K562 (cell line): ENCODE data around the gene F12. TPM values are rescaled to one million over a fixed set of nuclear protein-coding genes. Genes with fewer than 3 reads are reported as not detected.
A peak's percentile ranks its signal among the peaks of the same experiment; 100 is the strongest.

ENCODE experiments used
- MITF ChIP-seq: IDR thresholded peaks from 2 replicates; pipeline ENCODE4 v1.6.1; 2014; ENCODE audit warnings: antibody characterized with exemption
- MYNN ChIP-seq, 2 experiments: sonication (generic); formaldehyde crosslinking in 1 of 2; IDR thresholded peaks; 2 replicates each; pipeline versions ENCODE4 v1.5.0 to v1.6.1; 2016 to 2020; ENCODE audit warnings: antibody characterized with exemption in 1 of 2, missing genetic modification reagents in 1 of 2
- POLR2G ChIP-seq: fragments of 200-400 bp; formaldehyde crosslinking; IDR thresholded peaks from 2 replicates; pipeline ENCODE4 v1.6.1; 2017; ENCODE audit warnings: low read depth, mild to moderate bottlenecking, antibody characterized with exemption, low read length, moderate library complexity
- RB1 ChIP-seq: fragments of 450-650 bp; IDR thresholded peaks from 2 replicates; pipeline ENCODE4 v1.6.1; 2017; ENCODE audit warnings: low read depth, mild to moderate bottlenecking
- RBBP5 ChIP-seq: fragments of 200-600 bp; sonication (generic); IDR thresholded peaks from 2 replicates; pipeline ENCODE4 v1.6.1; 2012; ENCODE audit warnings: borderline replicate concordance, mild to moderate bottlenecking, low read length, control low read depth, inconsistent platforms; ENCODE audit not compliant: insufficient read depth, poor library complexity, severe bottlenecking
- SUPT5H ChIP-seq: fragments of 450-650 bp; IDR thresholded peaks from 2 replicates; pipeline ENCODE4 v1.6.1; 2016
- TFAP4 ChIP-seq: sonication (generic); formaldehyde crosslinking; IDR thresholded peaks from 2 replicates; pipeline ENCODE4 v1.8.0; 2022; ENCODE audit warnings: missing genetic modification reagents, mild to moderate bottlenecking, moderate library complexity, borderline replicate concordance
- ZBTB11 ChIP-seq, 3 experiments: fragments of 200-800 bp in 1 of 3; fragments of 250-450 bp in 1 of 3; fragments of 450-650 bp in 1 of 3; sonication (Bioruptor Pico) in 1 of 3; sonication (Bioruptor generic) in 1 of 3; formaldehyde crosslinking in 1 of 3; IDR thresholded peaks; 2 replicates each; pipeline versions ENCODE4 v1.6.1 to v1.8.0; 2016 to 2022; ENCODE audit warnings: mild to moderate bottlenecking in 2 of 3, missing genetic modification characterization in 2 of 3, missing compliant biosample characterization in 1 of 3, moderate library complexity in 1 of 3
- ZNF282 ChIP-seq: sonication (generic); formaldehyde crosslinking; IDR thresholded peaks from 2 replicates; pipeline ENCODE4 v1.8.1; 2023; ENCODE audit warnings: missing genetic modification reagents
- ZNF780A ChIP-seq: fragments of 250-450 bp; sonication (Bioruptor Pico); IDR thresholded peaks from 2 replicates; pipeline ENCODE4 v1.5.0; 2021; ENCODE audit warnings: mild to moderate bottlenecking
- ZNF79 ChIP-seq: fragments of 250-450 bp; sonication (Bioruptor Pico); IDR thresholded peaks from 2 replicates; pipeline ENCODE4 v1.4.0; 2020; ENCODE audit warnings: low read depth, mild to moderate bottlenecking, moderate library complexity
- polyA plus RNA-seq, 8 experiments: library from polyadenylated mRNA; depleted of rRNA in 4 of 8; stranded (reverse) in 5 of 8; unstranded in 3 of 8; fragments of >200 nt; fragmentation: Nextera tagmentation in 2 of 8; fragmentation: Illumina TruSeq in 1 of 8; extraction: Ambion mirVana in 2 of 8; extraction: Trizol in 1 of 8; gene quantifications; 2 replicates each; pipeline versions ENCODE4 v1.2.1 to v1.2.3, GENCODE V29; 2011 to 2014; ENCODE audit warnings: inconsistent platforms in 1 of 8, missing spikeins in 1 of 8
- total RNA-seq, 7 experiments: library from RNA; depleted of rRNA in 6 of 7; stranded (reverse); fragments of >200 nt in 6 of 7; fragmentation: Illumina TruSeq in 2 of 7; extraction: Trizol in 2 of 7; gene quantifications; 2 replicates each; pipeline versions ENCODE4 v1.2.1 to v1.2.3, GENCODE V29; 2011 to 2021; ENCODE audit warnings: low replicate concordance in 1 of 7

Gene F12
- total and polyA plus RNA-seq, 9 of the 15 experiments (the other 6 are each of a cell fraction or from before 2014, with no cell fraction given), result 0.59 to 18.3 (median 3.6) TPM

- TF ChIP-seq ZBTB11 (CRISPR knock-in tag; IDR thresholded peaks at IDR 0.05) (peak in 2 of 3 experiments; percentile 60 to 93; a peak in 3 of 6 replicates), RBBP5 (peak; percentile 53), ZNF780A (CRISPR knock-in tag) (no peak), ZNF282 (CRISPR knock-in tag) (no peak), MITF (peak; percentile 41; the same call in 1 of the 2 replicates), MYNN (IDR thresholded peaks at IDR 0.05) (no peak), MYNN (CRISPR knock-in tag; IDR thresholded peaks at IDR 0.05) (no peak), SUPT5H (peak; percentile 47; the same call in 1 of the 2 replicates), RB1 (0 out of 2 replicates have a peak, but pooled peaks have one; percentile 47), TFAP4 (CRISPR knock-in tag) (peak; percentile 63; the same call in 1 of the 2 replicates), POLR2G (peak; percentile 68), ZNF79 (CRISPR knock-in tag) (no peak)
Observed at GRCh38 chr5:177362610-177363507, 46.5 kb downstream of the F12 start (continued).
